Epithelial cell of prostate (primary cell): ENCODE results near the gene RAP2B.
"Not testable (repeated sequence)": the region's sequence is repeated elsewhere in the genome, so short reads cannot be mapped to it uniquely, and the experiment has no call there.

ENCODE experiments used
- DNase-seq: peaks from one replicate; pipeline ENCODE4 v3.0.0-alpha.2; 2011; ENCODE audit warnings: low read depth, low spot score
- H3K27ac ChIP-seq: fragments of 450-650 bp; 2 replicates; pipeline ENCODE4 v1.5.1; 2017; ENCODE audit warnings: mild to moderate bottlenecking

Gene RAP2B

GRCh38 chr3:153161714-153162512 lies at the start of gene RAP2B:
Gene RAP2B, plus strand, starts transcription at chr3:153162226. Its CDS starts 468 bp downstream, at chr3:153162694.
- peak within 1 kb of the TSS; percentile 99 for H3K27ac ChIP-seq
- peak; percentile 97 for DNase-seq

- DNase-seq = no peak
- no peak overlapping the region for H3K27ac ChIP-seq
Measured at GRCh38 chr3:153113541-153113940, 48.5 kb upstream of the RAP2B start.

GRCh38 chr3:153114270-153114669 lies 47.8 kb upstream of the RAP2B start:
- H3K27ac ChIP-seq, DNase-seq: not testable (repeated sequence)

- H3K27ac ChIP-seq = no peak overlapping the region
- no peak for DNase-seq
Measured at GRCh38 chr3:153115326-153115725, 46.7 kb upstream of the RAP2B start.

GRCh38 chr3:153127788-153128187 lies 34.2 kb upstream of the RAP2B start:
- no peak for DNase-seq
- H3K27ac ChIP-seq = no peak overlapping the region

GRCh38 chr3:153129426-153129825 lies 32.6 kb upstream of the RAP2B start:
- DNase-seq = no peak
- H3K27ac ChIP-seq = no peak overlapping the region

- no peak for DNase-seq
- H3K27ac ChIP-seq = peak overlapping the region; percentile 69
Measured at GRCh38 chr3:153129866-153130265, 32.2 kb upstream of the RAP2B start.

GRCh38 chr3:153130312-153130977 lies 31.6 kb upstream of the RAP2B start:
- no peak for DNase-seq

GRCh38 chr3:153137626-153138025 lies 24.4 kb upstream of the RAP2B start:
- DNase-seq = no peak
- H3K27ac ChIP-seq = peak overlapping the region; percentile 99

More at GRCh38 chr3:153130312-153130977, 31.6 kb upstream of the RAP2B start:
- peak overlapping the region; percentile 69 for H3K27ac ChIP-seq

- peak; percentile 100 for DNase-seq
- peak overlapping the region; percentile 99 for H3K27ac ChIP-seq
Measured at GRCh38 chr3:153138276-153139210, 23.5 kb upstream of the RAP2B start.

GRCh38 chr3:153142961-153143360 lies 19.1 kb upstream of the RAP2B start:
- no peak for DNase-seq
- H3K27ac ChIP-seq = no peak overlapping the region

GRCh38 chr3:153144071-153144470 lies 18.0 kb upstream of the RAP2B start:
- no peak for DNase-seq
- peak overlapping the region; percentile 78 for H3K27ac ChIP-seq

- DNase-seq = no peak
- peak overlapping the region; percentile 78 for H3K27ac ChIP-seq
Measured at GRCh38 chr3:153144779-153145178, 17.2 kb upstream of the RAP2B start.

- H3K27ac ChIP-seq = peak overlapping the region; percentile 78
Measured at GRCh38 chr3:153145454-153145853, 16.6 kb upstream of the RAP2B start.

GRCh38 chr3:153146191-153147053 lies 15.6 kb upstream of the RAP2B start:
- H3K27ac ChIP-seq = peak overlapping the region; percentile 78
- no peak for DNase-seq

More at GRCh38 chr3:153145454-153145853, 16.6 kb upstream of the RAP2B start:
- DNase-seq = no peak

- DNase-seq = no peak
- no peak overlapping the region for H3K27ac ChIP-seq
Measured at GRCh38 chr3:153150991-153151390, 11.0 kb upstream of the RAP2B start.

GRCh38 chr3:153155786-153156185 lies 6.2 kb upstream of the RAP2B start:
- DNase-seq, H3K27ac ChIP-seq: not testable (repeated sequence)

- H3K27ac ChIP-seq = no peak overlapping the region
- no peak for DNase-seq
Measured at GRCh38 chr3:153158189-153158588, 3.8 kb upstream of the RAP2B start.

- DNase-seq = peak; percentile 60
- peak overlapping the region; percentile 99 for H3K27ac ChIP-seq
Measured at GRCh38 chr3:153158961-153159735, 2.9 kb upstream of the RAP2B start.
